ENCODE data around the gene CTH. TPM values are rescaled to one million over a fixed set of nuclear protein-coding genes. Genes with fewer than 3 reads are reported as not detected.
A peak's percentile ranks its signal among the peaks of the same experiment; 100 is the strongest.

The CTH gene
- total and polyA plus RNA-seq, 12 donors: 0.97 to 65.0 (median 5.4) TPM

- TF ChIP-seq POLR2A (IDR thresholded peaks at IDR 0.05): no peak
- TF ChIP-seq CTCF (IDR thresholded peaks at IDR 0.05): no peak
- no peak overlapping the region for H3K4me3 ChIP-seq
- H3K9me3 ChIP-seq (replicated peaks in 1 of 3): no peaks in the 10 kb centered on the region
- no peaks in the 10 kb centered on the region for H3K4me1 ChIP-seq (replicated peaks in 1 of 2)
- no peak for DNase-seq
- intact Hi-C loops (cut with DNase I): no loop called here
- peaks cover 0 to 15% of the 10 kb centered on the region in 2 donors for H3K36me3 ChIP-seq (replicated peaks in 1 of 2)
- WGBS, 4 donors: 94 to 98% (median 94%) methylated on average over 2 of the region's 2 CpGs
- H3K27ac ChIP-seq: no peak overlapping the region
- no peaks in the 10 kb centered on the region for H3K27me3 ChIP-seq
Measured at GRCh38 chr1:70431317-70431716, 20.2 kb downstream of the CTH start.

- H3K9me3 ChIP-seq (replicated peaks in 1 of 3): no peaks in the 10 kb centered on the region
- TF ChIP-seq POLR2A (IDR thresholded peaks at IDR 0.05): no peak
- TF ChIP-seq CTCF (IDR thresholded peaks at IDR 0.05): no peak
- no peaks in the 10 kb centered on the region for H3K27me3 ChIP-seq
- peaks cover 0 to 15% of the 10 kb centered on the region in 2 donors for H3K36me3 ChIP-seq (replicated peaks in 1 of 2)
- H3K4me1 ChIP-seq (replicated peaks in 1 of 2): no peaks in the 10 kb centered on the region
- H3K4me3 ChIP-seq: no peak overlapping the region
- intact Hi-C loops (cut with DNase I): no loop called here
- no peak overlapping the region for H3K27ac ChIP-seq
- DNase-seq: no peak
- WGBS, 4 donors: 81 to 92% (median 87%) methylated on average over 3 of the region's 3 CpGs
Measured at GRCh38 chr1:70431874-70432273, 20.8 kb downstream of the CTH start.

- 82 to 100% (median 94%) methylated on average over 1 of the region's 1 CpG for WGBS, 4 donors
- intact Hi-C loops (cut with DNase I): no loop called here
- H3K36me3 ChIP-seq (replicated peaks in 1 of 2): peaks cover 0 to 15% of the 10 kb centered on the region in 2 donors
- H3K27ac ChIP-seq: no peak overlapping the region
- no peaks in the 10 kb centered on the region for H3K27me3 ChIP-seq
- TF ChIP-seq CTCF (IDR thresholded peaks at IDR 0.05) (no peak), POLR2A (IDR thresholded peaks at IDR 0.05) (no peak)
- no peaks in the 10 kb centered on the region for H3K9me3 ChIP-seq (replicated peaks in 1 of 3)
- H3K4me1 ChIP-seq (replicated peaks in 1 of 2): no peaks in the 10 kb centered on the region
- no peak overlapping the region for H3K4me3 ChIP-seq
- DNase-seq: no peak
Measured at GRCh38 chr1:70434253-70434859, 23.3 kb downstream of the CTH start.

GRCh38 chr1:70436622-70437251, 25.7 kb downstream of the CTH start:
- intact Hi-C loops (cut with DNase I): no loop called here
- H3K4me1 ChIP-seq (replicated peaks in 1 of 2): no peaks in the 10 kb centered on the region
- no peak overlapping the region for H3K4me3 ChIP-seq
- DNase-seq: peak in 1 of 7 donors; percentile 22
- H3K27ac ChIP-seq: no peak overlapping the region
- 62 to 68% (median 64%) methylated on average over 6 of the region's 6 CpGs for WGBS, 4 donors
- no peaks in the 10 kb centered on the region for H3K9me3 ChIP-seq (replicated peaks in 1 of 3)
- H3K36me3 ChIP-seq (replicated peaks in 1 of 2): peaks cover 0 to 15% of the 10 kb centered on the region in 2 donors
- H3K27me3 ChIP-seq: no peaks in the 10 kb centered on the region
- peak in 5 of 6 experiments; percentile 36 to 60 (median 46) for TF ChIP-seq CTCF (IDR thresholded peaks at IDR 0.05)
- TF ChIP-seq POLR2A (IDR thresholded peaks at IDR 0.05): no peak

Data from adrenal gland (tissue), 12 donors.